Body of pancreas (tissue), 4 donors: ENCODE results near the gene TMEM109.

ENCODE experiments used
- CTCF ChIP-seq, 7 experiments: fragments of 450-650 bp in 4 of 7; fragments of 200-600 bp in 3 of 7; sonication (generic) in 3 of 7; IDR thresholded peaks; one replicate each; pipeline ENCODE4 v1.5.1; 2016 to 2019; ENCODE audit warnings: antibody characterized with exemption in 7 of 7
- POLR2A ChIP-seq, 3 donors: fragments of 450-650 bp; IDR thresholded peaks; one replicate each; pipeline ENCODE4 v1.6.1; 2016; ENCODE audit warnings: antibody characterized with exemption in 3 of 3, mild to moderate bottlenecking in 2 of 3

GRCh38 chr11:60952742-60953170 lies 38.8 kb downstream of the TMEM109 start:
- TF ChIP-seq CTCF (IDR thresholded peaks at IDR 0.05) (no peak), POLR2A (IDR thresholded peaks at IDR 0.05) (peak in 1 of 3 donors; percentile 10)
